Measurements from ENCODE around the gene SLC30A4.
A peak's percentile ranks its signal among the peaks of the same experiment; 100 is the strongest.

Gene SLC30A4, protein sequence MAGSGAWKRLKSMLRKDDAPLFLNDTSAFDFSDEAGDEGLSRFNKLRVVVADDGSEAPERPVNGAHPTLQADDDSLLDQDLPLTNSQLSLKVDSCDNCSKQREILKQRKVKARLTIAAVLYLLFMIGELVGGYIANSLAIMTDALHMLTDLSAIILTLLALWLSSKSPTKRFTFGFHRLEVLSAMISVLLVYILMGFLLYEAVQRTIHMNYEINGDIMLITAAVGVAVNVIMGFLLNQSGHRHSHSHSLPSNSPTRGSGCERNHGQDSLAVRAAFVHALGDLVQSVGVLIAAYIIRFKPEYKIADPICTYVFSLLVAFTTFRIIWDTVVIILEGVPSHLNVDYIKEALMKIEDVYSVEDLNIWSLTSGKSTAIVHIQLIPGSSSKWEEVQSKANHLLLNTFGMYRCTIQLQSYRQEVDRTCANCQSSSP

GRCh38 chr15:45522328-45523165, at the start of gene SLC30A4:
Gene SLC30A4 (minus strand): TSS chr15:45522755. CDS start chr15:45522354, 401 bp downstream.
- peak within 1 kb of the TSS; percentile 80 for H3K4me3 ChIP-seq (ENCODE audit: low read length)
- peaks cover 2% of the 10 kb centered on the region for H3K36me3 ChIP-seq (ENCODE audit: control insufficient read depth, insufficient read depth, low read length)
- H3K9ac ChIP-seq (ENCODE audit: low read length) = peak within 1 kb of the TSS; percentile 51
- H3K27ac ChIP-seq (ENCODE audit: low read depth, low read length) = peak within 1 kb of the TSS; percentile 84
- H3K4me1 ChIP-seq (ENCODE audit: control insufficient read depth, insufficient read depth, low read length) = no peaks in the 10 kb centered on the region
- H3K27me3 ChIP-seq (ENCODE audit: control insufficient read depth, insufficient read depth, low read length) = no peaks in the 10 kb centered on the region

GRCh38 chr15:45555934-45556608, 33.5 kb upstream of the SLC30A4 start:
- Histone ChIP-seq H3K27ac (ENCODE audit: low read depth, low read length) (no peak overlapping the region), H3K36me3 (ENCODE audit: control insufficient read depth, insufficient read depth, low read length) (no peaks in the 10 kb centered on the region), H3K9ac (ENCODE audit: low read length) (no peak overlapping the region), H3K4me3 (ENCODE audit: low read length) (no peak overlapping the region), H3K4me1 (ENCODE audit: control insufficient read depth, insufficient read depth, low read length) (no peaks in the 10 kb centered on the region), H3K27me3 (ENCODE audit: control insufficient read depth, insufficient read depth, low read length) (no peaks in the 10 kb centered on the region)

- H3K4me1 ChIP-seq (ENCODE audit: control insufficient read depth, insufficient read depth, low read length) = no peaks in the 10 kb centered on the region
- no peaks in the 10 kb centered on the region for H3K36me3 ChIP-seq (ENCODE audit: control insufficient read depth, insufficient read depth, low read length)
- no peak overlapping the region for H3K9ac ChIP-seq (ENCODE audit: low read length)
- no peak overlapping the region for H3K4me3 ChIP-seq (ENCODE audit: low read length)
- no peaks in the 10 kb centered on the region for H3K27me3 ChIP-seq (ENCODE audit: control insufficient read depth, insufficient read depth, low read length)
- no peak overlapping the region for H3K27ac ChIP-seq (ENCODE audit: low read depth, low read length)
Measured at GRCh38 chr15:45551676-45552075, 29.1 kb upstream of the SLC30A4 start.

DNA sequence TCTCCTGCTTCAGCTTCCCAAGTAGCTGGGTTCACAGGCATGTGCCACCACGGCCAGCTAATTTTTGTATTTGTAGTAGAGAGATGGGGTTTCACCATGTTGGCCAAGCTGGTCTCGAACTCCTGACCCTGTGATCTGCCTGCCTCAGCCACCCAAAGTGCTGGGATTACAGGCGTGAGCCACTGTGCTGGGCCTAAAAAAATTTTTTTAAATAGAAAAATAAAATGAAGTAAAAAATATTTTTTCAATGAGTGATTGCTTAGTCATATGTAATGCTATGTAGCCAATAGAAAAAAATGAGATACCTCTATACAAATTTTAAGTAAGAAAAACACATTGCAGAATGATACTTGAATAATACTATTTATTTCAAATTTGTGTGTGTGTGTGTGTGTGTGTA, 27.9 kb upstream of the SLC30A4 start:
- Histone ChIP-seq H3K36me3 (ENCODE audit: control insufficient read depth, insufficient read depth, low read length) (no peaks in the 10 kb centered on the region), H3K27me3 (ENCODE audit: control insufficient read depth, insufficient read depth, low read length) (no peaks in the 10 kb centered on the region), H3K4me3 (ENCODE audit: low read length) (no peak overlapping the region), H3K9ac (ENCODE audit: low read length) (no peak overlapping the region), H3K4me1 (ENCODE audit: control insufficient read depth, insufficient read depth, low read length) (no peaks in the 10 kb centered on the region), H3K27ac (ENCODE audit: low read depth, low read length) (no peak overlapping the region)

GRCh38 chr15:45549541-45550220, 27.1 kb upstream of the SLC30A4 start:
- no peaks in the 10 kb centered on the region for H3K27me3 ChIP-seq (ENCODE audit: control insufficient read depth, insufficient read depth, low read length)
- no peaks in the 10 kb centered on the region for H3K4me1 ChIP-seq (ENCODE audit: control insufficient read depth, insufficient read depth, low read length)
- no peak overlapping the region for H3K4me3 ChIP-seq (ENCODE audit: low read length)
- H3K9ac ChIP-seq (ENCODE audit: low read length) = no peak overlapping the region
- H3K36me3 ChIP-seq (ENCODE audit: control insufficient read depth, insufficient read depth, low read length) = no peaks in the 10 kb centered on the region
- no peak overlapping the region for H3K27ac ChIP-seq (ENCODE audit: low read depth, low read length)

GRCh38 chr15:45548753-45549520, 26.4 kb upstream of the SLC30A4 start:
- Histone ChIP-seq H3K4me3 (ENCODE audit: low read length) (no peak overlapping the region), H3K4me1 (ENCODE audit: control insufficient read depth, insufficient read depth, low read length) (no peaks in the 10 kb centered on the region), H3K9ac (ENCODE audit: low read length) (no peak overlapping the region), H3K27me3 (ENCODE audit: control insufficient read depth, insufficient read depth, low read length) (no peaks in the 10 kb centered on the region), H3K27ac (ENCODE audit: low read depth, low read length) (no peak overlapping the region), H3K36me3 (ENCODE audit: control insufficient read depth, insufficient read depth, low read length) (no peaks in the 10 kb centered on the region)

GRCh38 chr15:45546789-45547188, 24.2 kb upstream of the SLC30A4 start:
- Histone ChIP-seq H3K27me3 (ENCODE audit: control insufficient read depth, insufficient read depth, low read length) (no peaks in the 10 kb centered on the region), H3K9ac (ENCODE audit: low read length) (no peak overlapping the region), H3K36me3 (ENCODE audit: control insufficient read depth, insufficient read depth, low read length) (no peaks in the 10 kb centered on the region), H3K4me3 (ENCODE audit: low read length) (no peak overlapping the region), H3K4me1 (ENCODE audit: control insufficient read depth, insufficient read depth, low read length) (no peaks in the 10 kb centered on the region), H3K27ac (ENCODE audit: low read depth, low read length) (no peak overlapping the region)

DNA sequence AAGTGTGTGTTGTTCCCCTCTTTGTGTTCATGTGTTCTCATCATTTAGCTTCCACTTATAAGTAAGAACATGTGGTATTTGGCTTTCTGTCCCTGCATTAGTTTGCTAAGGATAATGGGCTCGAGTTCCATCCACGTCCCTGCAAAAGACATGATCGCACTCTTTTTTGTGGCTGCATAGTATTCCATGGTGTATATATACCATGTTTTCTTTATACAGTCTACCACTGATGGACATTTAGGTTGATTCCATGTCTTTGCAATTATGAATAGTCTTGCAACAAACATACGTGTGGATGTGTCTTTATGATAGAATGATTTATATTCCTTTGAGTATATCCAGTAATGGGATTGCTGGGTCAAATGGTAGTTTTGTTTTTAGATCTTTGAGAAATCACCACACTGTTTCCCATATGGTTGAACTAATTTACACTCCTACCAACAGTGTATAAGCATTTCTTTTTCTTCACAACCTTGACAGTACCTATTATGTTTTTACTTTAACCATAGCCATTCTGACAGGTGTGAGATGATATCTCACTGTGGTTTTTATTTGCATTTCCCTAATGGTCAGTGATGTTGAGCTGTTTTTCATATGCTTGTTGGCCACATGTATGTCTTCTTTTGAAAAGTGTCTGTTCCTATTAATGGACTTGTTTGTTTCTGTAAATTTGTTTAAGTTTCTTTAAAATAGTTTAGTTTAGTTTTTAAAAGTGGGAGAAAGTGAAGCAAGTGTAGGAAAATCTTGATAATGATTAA, 21.9 kb upstream of the SLC30A4 start:
- H3K27ac ChIP-seq (ENCODE audit: low read depth, low read length) = no peak overlapping the region
- H3K36me3 ChIP-seq (ENCODE audit: control insufficient read depth, insufficient read depth, low read length) = no peaks in the 10 kb centered on the region
- no peaks in the 10 kb centered on the region for H3K27me3 ChIP-seq (ENCODE audit: control insufficient read depth, insufficient read depth, low read length)
- H3K9ac ChIP-seq (ENCODE audit: low read length) = no peak overlapping the region
- no peaks in the 10 kb centered on the region for H3K4me1 ChIP-seq (ENCODE audit: control insufficient read depth, insufficient read depth, low read length)
- H3K4me3 ChIP-seq (ENCODE audit: low read length) = no peak overlapping the region

DNA sequence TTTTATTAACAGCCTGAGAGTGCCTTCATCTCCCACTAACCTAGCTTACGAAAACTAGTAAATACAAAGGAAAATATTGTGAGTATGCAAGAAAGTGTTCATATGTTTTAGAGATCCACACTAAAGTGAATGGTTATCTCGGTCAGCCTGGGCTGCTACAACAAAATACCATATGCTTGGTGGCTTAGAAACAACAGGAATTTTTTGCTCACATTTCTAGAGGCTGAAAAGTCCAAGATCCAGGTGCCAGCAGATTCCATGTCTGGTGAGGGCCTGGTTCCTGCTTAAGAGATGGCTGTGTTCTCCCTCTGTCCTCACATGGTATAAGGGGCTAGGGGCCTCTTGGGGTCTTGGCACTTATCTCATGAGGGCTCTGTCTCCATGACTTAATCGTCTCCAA, 20.5 kb upstream of the SLC30A4 start:
- Histone ChIP-seq H3K9ac (ENCODE audit: low read length) (no peak overlapping the region), H3K36me3 (ENCODE audit: control insufficient read depth, insufficient read depth, low read length) (no peaks in the 10 kb centered on the region), H3K4me3 (ENCODE audit: low read length) (no peak overlapping the region), H3K27me3 (ENCODE audit: control insufficient read depth, insufficient read depth, low read length) (no peaks in the 10 kb centered on the region), H3K4me1 (ENCODE audit: control insufficient read depth, insufficient read depth, low read length) (no peaks in the 10 kb centered on the region), H3K27ac (ENCODE audit: low read depth, low read length) (no peak overlapping the region)

DNA sequence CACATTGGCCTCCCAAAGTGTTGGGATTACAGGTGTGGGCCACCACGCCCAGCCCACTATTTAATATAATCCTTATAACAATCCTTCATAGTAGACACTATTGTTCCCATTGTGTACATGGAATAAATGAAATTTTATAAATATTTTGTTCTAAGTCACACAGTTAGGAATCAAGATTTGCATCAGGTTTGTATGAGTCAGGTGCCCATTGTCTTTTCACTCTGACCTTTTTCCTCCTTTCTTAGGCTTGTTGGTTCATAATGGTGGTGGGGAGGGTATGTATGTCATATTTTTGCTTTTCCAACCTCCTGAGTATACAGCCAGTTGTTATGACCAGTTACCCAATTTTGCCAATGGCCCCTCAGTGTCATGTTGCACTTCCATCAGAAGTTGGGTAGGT, 18.0 kb upstream of the SLC30A4 start:
- Histone ChIP-seq H3K27ac (ENCODE audit: low read depth, low read length) (no peak overlapping the region), H3K36me3 (ENCODE audit: control insufficient read depth, insufficient read depth, low read length) (no peaks in the 10 kb centered on the region), H3K4me3 (ENCODE audit: low read length) (no peak overlapping the region), H3K27me3 (ENCODE audit: control insufficient read depth, insufficient read depth, low read length) (no peaks in the 10 kb centered on the region), H3K9ac (ENCODE audit: low read length) (no peak overlapping the region), H3K4me1 (ENCODE audit: control insufficient read depth, insufficient read depth, low read length) (no peaks in the 10 kb centered on the region)

DNA sequence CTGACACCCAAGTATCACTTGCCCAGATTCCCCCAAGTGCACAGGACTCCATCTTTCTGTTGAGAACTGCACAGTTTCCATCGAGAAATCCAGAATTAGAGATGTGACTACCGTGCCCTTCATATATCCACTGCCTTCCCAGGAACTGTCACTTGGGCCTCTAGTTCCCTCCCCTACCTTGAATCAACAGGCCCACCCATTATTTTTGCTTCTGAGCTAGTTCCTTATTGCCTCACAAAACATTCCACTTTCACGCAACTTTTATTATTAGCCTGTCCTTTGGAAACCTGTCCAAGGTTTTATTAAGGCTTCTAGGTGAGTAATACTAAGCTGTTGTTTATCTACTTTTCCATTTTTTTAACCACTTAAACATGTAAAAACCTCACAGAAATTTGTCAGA, 17.1 kb upstream of the SLC30A4 start:
- no peak overlapping the region for H3K4me3 ChIP-seq (ENCODE audit: low read length)
- H3K36me3 ChIP-seq (ENCODE audit: control insufficient read depth, insufficient read depth, low read length) = no peaks in the 10 kb centered on the region
- no peaks in the 10 kb centered on the region for H3K4me1 ChIP-seq (ENCODE audit: control insufficient read depth, insufficient read depth, low read length)
- H3K9ac ChIP-seq (ENCODE audit: low read length) = no peak overlapping the region
- H3K27ac ChIP-seq (ENCODE audit: low read depth, low read length) = no peak overlapping the region
- no peaks in the 10 kb centered on the region for H3K27me3 ChIP-seq (ENCODE audit: control insufficient read depth, insufficient read depth, low read length)
